HG03135 (cell line): ENCODE results near the gene MAGEF1.

ENCODE experiments used
- ATAC-seq: cut with Tn5 transposase; IDR thresholded peaks from one replicate; pipeline ENCODE4 v1.9.1; 2021; ENCODE audit warnings: mild to moderate bottlenecking, moderate library complexity; ENCODE audit not compliant: unreplicated experiment

Gene MAGEF1

DNA sequence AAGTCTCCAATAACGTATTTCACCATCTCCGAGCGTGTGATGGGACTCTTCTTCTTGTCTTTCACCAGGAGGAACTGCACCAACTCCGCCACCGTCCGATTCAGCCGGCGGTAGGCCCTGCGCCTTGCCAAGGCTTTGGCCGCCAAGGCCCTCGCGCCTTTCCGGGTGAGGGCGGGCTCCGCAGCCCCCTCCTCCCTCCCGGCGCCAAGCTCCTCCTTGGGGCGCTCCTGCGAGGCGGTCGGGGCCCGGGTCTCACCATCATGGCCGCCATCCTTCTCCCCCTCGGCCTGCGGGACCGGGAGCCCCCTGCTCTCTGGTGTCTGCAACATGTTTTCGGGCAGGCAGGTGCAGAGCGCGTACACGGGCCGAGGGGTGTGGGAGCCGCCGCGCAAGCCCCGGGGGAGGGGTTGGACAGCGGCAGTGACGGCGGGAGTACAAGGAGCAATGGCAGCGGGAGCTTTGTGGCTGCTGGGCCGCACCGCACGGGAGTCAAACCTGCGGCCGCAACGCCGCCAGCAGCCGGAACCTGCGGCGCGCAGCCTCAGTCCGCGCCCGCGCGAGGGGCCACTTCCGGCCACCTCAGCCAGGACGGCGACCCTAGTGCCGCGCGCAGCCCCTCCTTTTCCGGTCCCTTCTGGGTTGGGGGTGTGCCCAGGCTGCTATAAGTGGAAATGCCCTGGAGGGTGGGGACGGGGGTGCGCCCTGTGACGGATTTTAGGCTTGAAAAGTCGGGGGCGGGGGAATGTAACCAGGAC, at the start of gene MAGEF1:
MAGEF1 (minus strand) TSS at position 572 of the 755 bp plus-strand sequence; CDS start at position 329, 243 bp downstream.
- ATAC-seq = peak; percentile 70

- ATAC-seq = no peak
Observed at GRCh38 chr3:184761075-184761841, 49.4 kb upstream of the MAGEF1 start.

DNA sequence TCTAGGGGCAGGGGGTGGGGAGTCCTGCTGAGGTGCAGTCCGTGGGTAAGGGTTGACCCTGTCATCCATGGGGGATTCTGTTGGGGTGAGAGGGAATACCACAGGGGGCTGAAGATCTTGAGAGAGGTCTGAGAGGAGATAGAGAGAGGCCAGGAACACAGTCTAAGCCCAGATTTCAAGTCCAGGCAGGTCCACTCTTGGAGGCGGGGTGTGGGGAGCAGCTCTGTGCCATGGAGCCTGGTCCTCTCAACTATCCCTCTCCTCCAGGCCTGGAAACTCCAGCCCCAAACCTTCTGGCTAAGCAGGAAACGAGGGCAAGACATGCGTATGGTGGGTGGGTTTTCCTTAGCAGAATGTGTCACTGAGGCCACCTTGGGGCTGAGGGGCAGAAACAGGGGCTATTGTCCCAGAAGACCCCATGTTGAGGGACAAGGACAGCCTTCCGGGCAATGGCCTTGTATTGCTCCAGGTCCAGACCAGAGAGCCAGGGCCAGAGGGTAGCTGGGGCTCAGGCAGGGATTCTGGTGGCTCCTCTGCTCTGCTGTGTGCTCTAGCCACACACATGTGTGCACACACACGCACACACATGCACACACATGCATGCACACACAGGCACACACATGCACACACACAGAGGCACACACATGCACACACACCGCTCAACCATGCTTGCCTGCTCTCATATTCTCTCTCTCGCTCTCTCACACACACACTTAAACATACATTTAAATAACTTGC, 48.6 kb upstream of the MAGEF1 start:
- ATAC-seq = no peak

DNA sequence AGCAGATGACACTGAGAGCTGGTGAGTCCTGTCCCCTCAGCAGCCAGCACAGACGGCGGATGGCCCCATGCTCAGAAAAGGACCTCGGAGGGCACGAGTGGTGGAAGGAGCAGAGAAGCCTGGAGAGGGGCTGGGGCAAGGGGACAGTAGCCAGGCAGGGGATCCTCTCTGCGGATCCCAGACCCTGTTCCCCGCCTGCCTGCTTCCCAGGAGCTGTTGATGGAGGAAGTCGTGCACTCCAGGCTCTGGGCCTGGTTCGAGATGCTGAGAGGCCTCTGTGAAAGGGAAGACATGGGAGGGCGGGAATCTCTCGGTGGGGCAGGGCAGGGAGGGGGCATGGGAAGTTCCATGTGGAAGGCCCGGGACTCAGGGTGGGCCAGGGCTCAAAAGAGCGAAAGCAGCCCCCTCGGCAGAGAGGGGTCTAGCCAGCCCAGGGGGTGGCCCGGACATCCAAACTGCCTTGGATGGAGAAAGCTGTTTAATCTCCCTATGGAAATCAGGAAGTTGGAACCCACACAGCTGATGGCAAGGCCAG, 47.9 kb upstream of the MAGEF1 start:
- no peak for ATAC-seq

DNA sequence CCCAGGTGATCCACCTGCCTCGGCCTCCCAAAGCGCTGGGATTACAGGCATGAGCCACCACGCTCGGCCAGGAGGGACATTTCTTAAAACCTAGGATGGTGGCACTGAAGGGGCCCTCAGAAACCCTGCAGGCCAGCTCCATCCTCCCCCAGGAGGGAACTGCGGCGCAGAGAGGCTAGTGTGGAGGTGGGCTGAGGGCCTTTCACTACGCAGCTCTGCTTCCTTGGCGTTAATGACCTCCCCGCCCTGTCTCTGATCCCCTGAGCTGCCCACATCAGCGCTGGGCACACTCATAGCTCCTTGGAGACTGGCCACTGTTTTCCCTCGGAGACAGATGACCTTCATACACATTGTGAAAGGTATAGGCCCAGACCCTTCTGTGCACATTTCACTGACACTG, 46.2 kb upstream of the MAGEF1 start:
- ATAC-seq = no peak

- ATAC-seq = no peak
Observed at GRCh38 chr3:184757022-184757651, 45.3 kb upstream of the MAGEF1 start.

- ATAC-seq = no peak
Observed at GRCh38 chr3:184756151-184757021, 44.5 kb upstream of the MAGEF1 start.

GRCh38 chr3:184755315-184755731, 43.5 kb upstream of the MAGEF1 start:
- ATAC-seq = no peak

DNA sequence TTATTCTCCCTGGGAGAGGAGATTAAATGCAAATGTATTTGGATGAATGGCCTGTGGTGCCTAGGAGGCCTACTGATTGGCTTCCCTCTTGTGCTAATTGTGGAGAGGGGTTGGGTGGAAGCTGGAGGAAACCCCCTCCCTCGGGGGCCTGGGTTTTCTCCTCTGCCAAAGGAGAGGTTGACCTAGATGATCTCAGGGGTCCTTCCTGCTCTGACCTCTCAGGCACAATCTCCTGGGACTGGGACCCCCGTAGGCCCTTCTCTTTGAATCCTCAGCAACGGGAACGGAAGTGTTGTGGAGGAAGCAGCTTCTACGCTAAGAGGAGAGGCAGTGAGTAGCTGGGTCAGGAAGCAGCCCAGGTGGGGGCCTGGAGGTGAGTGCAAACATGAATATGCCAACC, 40.5 kb upstream of the MAGEF1 start:
- no peak for ATAC-seq

DNA sequence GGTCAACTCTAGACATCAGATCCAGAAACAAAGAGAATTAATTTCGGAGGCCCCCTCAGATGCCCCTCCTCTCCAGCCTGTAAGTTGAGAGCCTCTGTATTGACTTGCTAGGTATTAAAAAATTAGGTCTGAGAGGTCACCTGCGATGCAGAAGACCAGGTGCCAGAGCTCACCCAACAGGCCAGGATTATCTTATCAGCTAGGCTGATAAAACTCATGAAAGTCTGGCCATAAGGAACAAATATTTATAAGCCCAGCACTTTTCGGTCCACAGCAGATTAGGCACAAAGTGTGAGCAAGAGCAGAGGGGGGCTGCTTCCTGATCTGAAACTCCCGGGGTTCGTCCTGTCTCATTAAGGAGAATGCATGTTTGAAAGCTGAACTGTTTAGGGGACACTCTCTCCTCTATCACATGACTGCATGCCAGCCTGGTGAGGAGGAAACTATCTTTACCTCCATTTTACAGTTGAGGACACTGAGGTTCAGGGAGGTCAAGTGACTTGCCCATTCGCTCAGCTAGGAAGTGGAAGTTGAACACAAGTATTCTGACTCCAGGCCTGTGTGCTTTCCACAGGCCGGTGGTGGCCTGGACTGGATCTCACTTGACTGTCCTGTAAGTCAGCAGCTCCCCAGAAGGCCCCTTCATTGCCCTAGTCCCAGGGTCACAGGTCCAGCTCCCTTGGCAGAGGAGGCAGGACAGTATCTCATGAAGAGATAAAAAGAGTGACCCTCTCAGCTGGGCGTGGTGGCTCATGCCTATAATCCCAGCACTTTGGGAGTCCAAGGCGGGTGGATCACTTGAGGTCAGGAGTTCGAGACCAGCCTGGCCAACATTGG, 39.6 kb upstream of the MAGEF1 start:
- no peak for ATAC-seq

DNA sequence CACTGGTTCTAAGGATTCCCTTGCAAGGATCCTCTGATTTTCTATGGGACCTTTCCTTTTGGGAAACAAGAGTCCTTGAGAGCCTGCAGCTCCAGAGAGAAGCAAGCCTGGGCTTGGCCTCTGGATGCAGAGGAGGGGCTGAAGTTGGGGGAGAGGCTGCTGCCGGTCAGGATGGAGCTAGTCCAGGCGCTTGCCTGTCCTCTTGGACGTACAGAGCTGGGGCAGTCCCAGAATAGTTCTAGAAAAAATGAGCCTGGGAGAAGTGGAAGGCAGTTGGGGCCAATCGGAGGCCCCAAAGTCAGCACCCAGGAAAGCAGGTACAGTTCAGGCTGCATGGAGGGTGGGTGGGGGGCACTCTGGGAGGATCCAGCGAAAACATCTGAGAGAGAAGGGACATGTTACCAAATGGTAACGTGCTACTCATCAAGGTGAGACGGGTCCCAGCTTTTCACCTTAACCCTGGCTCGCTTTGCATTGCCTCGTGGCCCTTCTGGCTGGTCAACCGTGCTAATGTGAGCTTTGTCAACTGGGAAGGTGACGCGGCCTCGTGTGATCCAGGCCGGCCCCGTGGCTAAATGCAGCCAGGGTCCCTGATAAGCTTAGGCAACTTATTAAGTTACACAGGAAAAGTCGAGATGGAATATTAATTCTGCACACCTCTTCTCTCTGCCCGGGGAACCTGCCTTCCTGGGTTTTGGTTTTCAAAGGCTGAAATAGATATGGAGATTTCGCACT, 38.7 kb upstream of the MAGEF1 start:
- no peak for ATAC-seq

GRCh38 chr3:184749168-184749744, 37.4 kb upstream of the MAGEF1 start:
- no peak for ATAC-seq

GRCh38 chr3:184748219-184749135, 36.6 kb upstream of the MAGEF1 start:
- ATAC-seq = no peak

DNA sequence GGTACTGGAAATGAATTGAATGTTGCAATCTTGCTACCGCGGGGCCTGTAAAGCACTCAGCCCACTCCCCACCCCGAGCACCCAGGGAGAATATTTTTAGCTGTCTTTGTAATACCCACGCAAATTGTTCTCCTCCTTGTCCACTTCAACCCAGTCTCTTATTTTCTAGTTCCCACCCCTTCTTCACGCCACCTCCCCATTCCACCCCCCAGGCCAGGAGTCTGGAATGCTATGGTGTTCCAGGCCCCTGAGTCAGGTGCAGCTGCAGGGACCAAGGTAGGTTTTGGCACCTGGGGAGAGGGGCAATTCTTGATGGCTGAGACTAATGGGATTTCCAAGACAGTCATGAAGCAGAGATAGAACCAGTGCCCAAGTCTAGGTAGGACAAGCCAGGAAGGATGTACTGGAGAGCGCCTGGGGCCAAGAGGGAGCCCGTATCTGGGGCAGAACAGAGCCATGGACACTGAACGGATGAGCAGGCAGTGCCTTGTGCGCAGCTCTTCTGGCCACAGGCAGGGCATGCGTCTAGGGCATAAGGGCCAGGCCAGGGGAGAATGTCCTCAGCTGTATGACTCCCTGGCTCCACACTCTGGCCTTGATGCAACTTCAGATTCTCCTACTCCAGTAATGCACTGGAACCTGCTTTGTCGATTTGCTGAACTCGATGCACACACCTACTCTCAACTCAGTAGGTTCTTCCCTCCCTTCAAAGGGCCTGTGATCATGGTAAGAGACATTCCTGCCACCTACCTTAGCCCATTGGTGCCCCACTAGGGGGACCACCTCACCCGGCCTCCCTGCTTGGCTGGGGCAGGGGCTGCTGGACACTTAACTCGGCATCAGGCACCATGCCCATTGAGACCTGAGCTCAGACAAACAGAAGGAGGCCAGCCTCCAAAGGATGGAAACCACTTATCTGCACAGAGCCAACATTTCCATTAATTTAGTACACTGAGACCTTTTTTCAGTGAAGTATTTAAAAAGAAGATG, 34.6 kb upstream of the MAGEF1 start:
- no peak for ATAC-seq

DNA sequence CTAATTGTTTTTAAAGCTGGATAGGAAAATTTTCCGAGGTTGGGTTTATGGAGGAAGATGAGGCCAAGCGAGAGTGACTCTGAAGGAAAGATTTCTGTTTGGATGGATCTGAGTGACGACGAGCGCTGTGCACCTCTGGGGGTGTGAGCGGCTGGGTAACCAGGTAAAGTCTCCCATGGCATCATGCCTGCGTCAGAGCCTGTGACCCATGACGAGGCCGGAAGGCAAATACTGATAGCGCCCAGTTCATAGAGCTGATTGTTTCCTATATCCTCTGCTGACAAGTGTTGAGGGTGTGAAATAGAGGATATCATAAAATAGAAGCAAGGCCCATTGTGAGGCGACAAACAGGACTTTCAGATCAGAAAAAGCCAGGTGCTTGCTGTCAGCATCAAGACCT, 33.7 kb upstream of the MAGEF1 start:
- ATAC-seq = no peak

GRCh38 chr3:184743248-184743647, 31.4 kb upstream of the MAGEF1 start:
- no peak for ATAC-seq
